Measurements from ENCODE around the gene MEGF11. TPM values are rescaled to one million over a fixed set of nuclear protein-coding genes. Genes with fewer than 3 reads are reported as not detected.

Gene MEGF11
- total RNA-seq, 2 donors from 2014 or later, result not detected

GRCh38 chr15:66163553-66163952 is 90.0 kb downstream of the MEGF11 start:
- Mint-ChIP-seq H3K36me3 (ENCODE audit: low read depth) (peaks cover 5% of the 10 kb centered on the region), H3K4me1 (peaks cover 4% of the 10 kb centered on the region), H3K4me3 (no peak overlapping the region), H3K27ac (no peak overlapping the region), H3K27me3 (peaks cover 21% of the 10 kb centered on the region)
- no peak for DNase-seq
- H3K9me3 ChIP-seq (ENCODE audit: control insufficient read depth, low read length, poor library complexity, severe bottlenecking), result no peaks in the 10 kb centered on the region
- ATAC-seq, result no peak

GRCh38 chr15:66162286-66162685 is 91.3 kb downstream of the MEGF11 start:
- no peak overlapping the region for H3K27ac Mint-ChIP-seq
- no peak overlapping the region for H3K4me3 Mint-ChIP-seq
- DNase-seq (no peak), ATAC-seq (no peak)
- H3K9me3 ChIP-seq (ENCODE audit: control insufficient read depth, low read length, poor library complexity, severe bottlenecking), result no peaks in the 10 kb centered on the region
- H3K27me3 Mint-ChIP-seq, result peaks cover 22% of the 10 kb centered on the region
- peaks cover 5% of the 10 kb centered on the region for H3K36me3 Mint-ChIP-seq (ENCODE audit: low read depth)
- peaks cover 4% of the 10 kb centered on the region for H3K4me1 Mint-ChIP-seq

- Mint-ChIP-seq H3K27ac (no peak overlapping the region), H3K36me3 (ENCODE audit: low read depth) (peaks cover 5% of the 10 kb centered on the region), H3K27me3 (peaks cover 26% of the 10 kb centered on the region), H3K4me1 (peaks cover 4% of the 10 kb centered on the region), H3K4me3 (no peak overlapping the region)
- no peaks in the 10 kb centered on the region for H3K9me3 ChIP-seq (ENCODE audit: control insufficient read depth, low read length, poor library complexity, severe bottlenecking)
- no peak for ATAC-seq
- DNase-seq, result no peak
Measured at GRCh38 chr15:66161575-66162118, 91.9 kb downstream of the MEGF11 start.

GRCh38 chr15:66161108-66161507 is 92.4 kb downstream of the MEGF11 start:
- Mint-ChIP-seq H3K27ac (no peak overlapping the region), H3K36me3 (ENCODE audit: low read depth) (peaks cover 3% of the 10 kb centered on the region), H3K4me3 (no peak overlapping the region), H3K4me1 (peaks cover 3% of the 10 kb centered on the region), H3K27me3 (peaks cover 26% of the 10 kb centered on the region)
- ATAC-seq, result no peak
- DNase-seq, result no peak
- H3K9me3 ChIP-seq (ENCODE audit: control insufficient read depth, low read length, poor library complexity, severe bottlenecking), result no peaks in the 10 kb centered on the region

GRCh38 chr15:66157507-66157906 is 96.0 kb downstream of the MEGF11 start:
- Mint-ChIP-seq H3K4me3 (no peak overlapping the region), H3K27ac (no peak overlapping the region), H3K4me1 (peaks cover 2% of the 10 kb centered on the region), H3K27me3 (peaks cover 53% of the 10 kb centered on the region), H3K36me3 (ENCODE audit: low read depth) (peaks cover 3% of the 10 kb centered on the region)
- ATAC-seq (no peak), DNase-seq (no peak)
- H3K9me3 ChIP-seq (ENCODE audit: control insufficient read depth, low read length, poor library complexity, severe bottlenecking), result no peaks in the 10 kb centered on the region

- Mint-ChIP-seq H3K4me3 (no peak overlapping the region), H3K27me3 (peaks cover 56% of the 10 kb centered on the region), H3K27ac (no peak overlapping the region), H3K4me1 (peaks cover 2% of the 10 kb centered on the region), H3K36me3 (ENCODE audit: low read depth) (peaks cover 3% of the 10 kb centered on the region)
- ATAC-seq, result no peak
- H3K9me3 ChIP-seq (ENCODE audit: control insufficient read depth, low read length, poor library complexity, severe bottlenecking), result no peaks in the 10 kb centered on the region
- no peak for DNase-seq
Measured at GRCh38 chr15:66156310-66156975, 97.1 kb downstream of the MEGF11 start.

GRCh38 chr15:66155065-66155464 is 98.5 kb downstream of the MEGF11 start:
- H3K27me3 Mint-ChIP-seq, result peaks cover 67% of the 10 kb centered on the region
- no peak overlapping the region for H3K27ac Mint-ChIP-seq
- peaks cover 4% of the 10 kb centered on the region for H3K36me3 Mint-ChIP-seq (ENCODE audit: low read depth)
- no peak overlapping the region for H3K4me3 Mint-ChIP-seq
- no peak for DNase-seq
- H3K9me3 ChIP-seq (ENCODE audit: control insufficient read depth, low read length, poor library complexity, severe bottlenecking), result no peaks in the 10 kb centered on the region
- no peak for ATAC-seq
- peaks cover 6% of the 10 kb centered on the region for H3K4me1 Mint-ChIP-seq

GRCh38 chr15:66154581-66154980 is 99.0 kb downstream of the MEGF11 start:
- Mint-ChIP-seq H3K36me3 (ENCODE audit: low read depth) (peaks cover 4% of the 10 kb centered on the region), H3K4me3 (no peak overlapping the region), H3K4me1 (peaks cover 6% of the 10 kb centered on the region), H3K27ac (no peak overlapping the region), H3K27me3 (peaks cover 72% of the 10 kb centered on the region)
- ATAC-seq (no peak), DNase-seq (no peak)
- H3K9me3 ChIP-seq (ENCODE audit: control insufficient read depth, low read length, poor library complexity, severe bottlenecking), result no peaks in the 10 kb centered on the region

- no peak for ATAC-seq
- peaks cover 76% of the 10 kb centered on the region for H3K27me3 Mint-ChIP-seq
- no peaks in the 10 kb centered on the region for H3K9me3 ChIP-seq (ENCODE audit: control insufficient read depth, low read length, poor library complexity, severe bottlenecking)
- H3K27ac Mint-ChIP-seq, result no peak overlapping the region
- H3K36me3 Mint-ChIP-seq (ENCODE audit: low read depth), result peaks cover 4% of the 10 kb centered on the region
- no peak for DNase-seq
- H3K4me3 Mint-ChIP-seq, result no peak overlapping the region
- H3K4me1 Mint-ChIP-seq, result peaks cover 6% of the 10 kb centered on the region
Measured at GRCh38 chr15:66153549-66154415, 99.8 kb downstream of the MEGF11 start.

GRCh38 chr15:66152650-66153049 is 100.9 kb downstream of the MEGF11 start:
- no peaks in the 10 kb centered on the region for H3K9me3 ChIP-seq (ENCODE audit: control insufficient read depth, low read length, poor library complexity, severe bottlenecking)
- no peak for DNase-seq
- Mint-ChIP-seq H3K4me3 (no peak overlapping the region), H3K27ac (no peak overlapping the region), H3K27me3 (peaks cover 83% of the 10 kb centered on the region), H3K36me3 (ENCODE audit: low read depth) (peaks cover 6% of the 10 kb centered on the region), H3K4me1 (peaks cover 9% of the 10 kb centered on the region)
- ATAC-seq, result no peak

GRCh38 chr15:66151809-66152208 is 101.7 kb downstream of the MEGF11 start:
- peaks cover 88% of the 10 kb centered on the region for H3K27me3 Mint-ChIP-seq
- ATAC-seq (no peak), DNase-seq (no peak)

GRCh38 chr15:66149871-66150270 is 103.7 kb downstream of the MEGF11 start:
- H3K27me3 Mint-ChIP-seq, result peaks cover 78% of the 10 kb centered on the region
- H3K4me3 Mint-ChIP-seq, result no peak overlapping the region
- H3K4me1 Mint-ChIP-seq, result peaks cover 9% of the 10 kb centered on the region
- peaks cover 6% of the 10 kb centered on the region for H3K36me3 Mint-ChIP-seq (ENCODE audit: low read depth)
- no peak for DNase-seq
- no peak for ATAC-seq
- H3K27ac Mint-ChIP-seq, result no peak overlapping the region
- no peaks in the 10 kb centered on the region for H3K9me3 ChIP-seq (ENCODE audit: control insufficient read depth, low read length, poor library complexity, severe bottlenecking)

More at GRCh38 chr15:66151809-66152208, 101.7 kb downstream of the MEGF11 start:
- Mint-ChIP-seq H3K36me3 (ENCODE audit: low read depth) (peaks cover 6% of the 10 kb centered on the region), H3K4me3 (no peak overlapping the region), H3K4me1 (peaks cover 9% of the 10 kb centered on the region), H3K27ac (no peak overlapping the region)
- H3K9me3 ChIP-seq (ENCODE audit: control insufficient read depth, low read length, poor library complexity, severe bottlenecking), result no peaks in the 10 kb centered on the region

- Mint-ChIP-seq H3K4me3 (no peak overlapping the region), H3K27ac (no peak overlapping the region), H3K4me1 (peaks cover 9% of the 10 kb centered on the region), H3K36me3 (ENCODE audit: low read depth) (peaks cover 6% of the 10 kb centered on the region), H3K27me3 (peaks cover 62% of the 10 kb centered on the region)
- no peaks in the 10 kb centered on the region for H3K9me3 ChIP-seq (ENCODE audit: control insufficient read depth, low read length, poor library complexity, severe bottlenecking)
- DNase-seq, result no peak
- no peak for ATAC-seq
Measured at GRCh38 chr15:66148187-66148586, 105.4 kb downstream of the MEGF11 start.

All from T-helper 17 cell (primary cell).